GM10248 (cell line): ENCODE measurements around the gene C2CD3.
"Not testable (repeated sequence)": the region's sequence is repeated elsewhere in the genome, so short reads cannot be mapped to it uniquely, and the experiment has no call there.

Experiments
- CTCF ChIA-PET: fragments of 300-600 bp; sonication (Branson Sonifier 250); formaldehyde crosslinking; extraction: SDS; loops from one replicate; lab custom pipeline; 2021; ENCODE audit warnings: antibody characterized with exemption; lab: Yijun Ruan, JAX
- POLR2A ChIA-PET: fragments of 350-650 bp; sonication (Branson Sonifier 250); formaldehyde crosslinking; extraction: SDS; loops from one replicate; lab custom pipeline; 2020; ENCODE audit warnings: antibody characterized with exemption; lab: Yijun Ruan, JAX
- DNase-seq: peaks from one replicate; pipeline ENCODE4 v3.0.0; 2012; ENCODE audit errors: extremely low spot score
- CTCF ChIP-seq: IDR thresholded peaks from 2 replicates; pipeline ENCODE4 v1.5.1; 2012; ENCODE audit warnings: mild to moderate bottlenecking, low read depth; ENCODE audit errors: extremely low read depth, missing control alignments, control extremely low read depth

C2CD3 gene

GRCh38 chr11:74133436-74133835 is 37.4 kb downstream of the C2CD3 start:
- CTCF ChIA-PET = no interaction called here
- POLR2A ChIA-PET = no interaction called here
- no peak for DNase-seq
- TF ChIP-seq CTCF = no peak

- POLR2A ChIA-PET = no interaction called here
- TF ChIP-seq CTCF = no peak
- CTCF ChIA-PET = no interaction called here
- DNase-seq = no peak
These were observed 38.0 kb downstream of the C2CD3 start for GRCh38 chr11:74132833-74133232.

- POLR2A ChIA-PET, CTCF ChIA-PET, DNase-seq: not testable (repeated sequence)
These were observed 41.7 kb downstream of the C2CD3 start for GRCh38 chr11:74129121-74129520.

- no peak for TF ChIP-seq CTCF
- ChIA-PET POLR2A (no interaction called here), CTCF (interaction anchor here (1.0 kb wide), 2 partner anchors 15 to 20 kb away, joined by 3 read pairs; no protein-coding TSS in a partner anchor)
- no peak for DNase-seq
These were observed 47.8 kb downstream of the C2CD3 start for GRCh38 chr11:74123008-74123448.

- DNase-seq = no peak
- no peak for TF ChIP-seq CTCF
- ChIA-PET CTCF (no interaction called here), POLR2A (no interaction called here)
These were observed 49.0 kb downstream of the C2CD3 start for GRCh38 chr11:74121804-74122203.

GRCh38 chr11:74120260-74121035 is 50.4 kb downstream of the C2CD3 start:
- POLR2A ChIA-PET = interaction anchor here (0.7 kb wide), 1 partner anchor 138 kb away, joined by 4 read pairs; the partner anchor contains the start of gene UCP2
- CTCF ChIA-PET = interaction anchor here (0.9 kb wide), 1 partner anchor 11 kb away, joined by 4 read pairs; no protein-coding TSS in a partner anchor
- not testable (repeated sequence) for DNase-seq

GRCh38 chr11:74116719-74117118 is 54.1 kb downstream of the C2CD3 start:
- no peak for TF ChIP-seq CTCF
- CTCF ChIA-PET = interaction anchor here (1.8 kb wide), 1 partner anchor 11 kb away, joined by 4 read pairs; no protein-coding TSS in a partner anchor
- POLR2A ChIA-PET = no interaction called here
- no peak for DNase-seq
